HEK293 (cell line): Measurements from ENCODE around the gene NFKBIE.

Source experiments
- GLIS2 ChIP-seq: fragments of 450-650 bp; formaldehyde crosslinking; IDR thresholded peaks from 2 replicates; pipeline ENCODE4 v1.5.1; 2016; ENCODE audit warnings: missing biosample characterization, missing genetic modification characterization
- HOXD13 ChIP-seq: sonication (generic); formaldehyde crosslinking; IDR thresholded peaks from 2 replicates; pipeline ENCODE4 v1.8.0; 2022; ENCODE audit warnings: missing genetic modification reagents, borderline replicate concordance
- KLF8 ChIP-seq: fragments of 450-650 bp; formaldehyde crosslinking; IDR thresholded peaks from 2 replicates; pipeline ENCODE4 v1.5.1; 2016; ENCODE audit warnings: missing biosample characterization, missing genetic modification characterization
- SP3 ChIP-seq: fragments of 450-650 bp; formaldehyde crosslinking; IDR thresholded peaks from 2 replicates; pipeline ENCODE4 v1.5.1; 2016; ENCODE audit warnings: missing biosample characterization, missing genetic modification characterization
- TRIM28 ChIP-seq: IDR thresholded peaks from 2 replicates; pipeline ENCODE4 v1.6.1; 2011; ENCODE audit warnings: low read length, control low read depth, borderline replicate concordance
- ZBTB1 ChIP-seq: fragments of 450-650 bp; formaldehyde crosslinking; IDR thresholded peaks from 2 replicates; pipeline ENCODE4 v1.5.1; 2016; ENCODE audit warnings: missing biosample characterization, missing genetic modification characterization
- ZBTB21 ChIP-seq: fragments of 450-650 bp; formaldehyde crosslinking; IDR thresholded peaks from 2 replicates; pipeline ENCODE4 v1.5.1; 2017; ENCODE audit warnings: missing biosample characterization, missing genetic modification characterization
- ZBTB26 ChIP-seq: fragments of 450-650 bp; formaldehyde crosslinking; optimal IDR thresholded peaks from 2 replicates; pipeline ENCODE3; 2016; ENCODE audit warnings: missing biosample characterization, mild to moderate bottlenecking, missing genetic modification characterization
- ZBTB6 ChIP-seq: fragments of 450-650 bp; formaldehyde crosslinking; IDR thresholded peaks from 2 replicates; pipeline ENCODE4 v1.5.1; 2017; ENCODE audit warnings: missing biosample characterization, missing genetic modification characterization
- ZNF146 ChIP-seq: fragments of 450-650 bp; formaldehyde crosslinking; IDR thresholded peaks from 2 replicates; pipeline ENCODE4 v1.5.1; 2016; ENCODE audit warnings: missing biosample characterization, missing genetic modification characterization
- ZNF157 ChIP-seq: fragments of 450-650 bp; formaldehyde crosslinking; IDR thresholded peaks from 2 replicates; pipeline ENCODE4 v1.5.1; 2016; ENCODE audit warnings: missing biosample characterization, missing genetic modification characterization
- ZNF174 ChIP-seq: fragments of 450-650 bp; formaldehyde crosslinking; IDR thresholded peaks from 2 replicates; pipeline ENCODE4 v1.5.0; 2017; ENCODE audit warnings: missing biosample characterization, mild to moderate bottlenecking, missing genetic modification characterization
- ZNF280C ChIP-seq: fragments of 450-650 bp; formaldehyde crosslinking; IDR thresholded peaks from 2 replicates; pipeline ENCODE4 v1.5.1; 2016; ENCODE audit warnings: missing biosample characterization, missing genetic modification characterization
- ZNF335 ChIP-seq: fragments of 450-650 bp; formaldehyde crosslinking; conservative IDR thresholded peaks from 2 replicates; pipeline ENCODE4 v1.5.1; 2016; ENCODE audit warnings: missing biosample characterization, missing genetic modification characterization
- ZNF341 ChIP-seq: fragments of 450-650 bp; formaldehyde crosslinking; IDR thresholded peaks from 2 replicates; pipeline ENCODE4; 2016; ENCODE audit warnings: low read depth, missing biosample characterization, missing genetic modification characterization
- ZNF366 ChIP-seq: fragments of 450-650 bp; formaldehyde crosslinking; conservative IDR thresholded peaks from 2 replicates; pipeline ENCODE4 v1.5.1; 2016; ENCODE audit warnings: missing biosample characterization, missing genetic modification characterization
- ZNF488 ChIP-seq: fragments of 450-650 bp; formaldehyde crosslinking; IDR thresholded peaks from 2 replicates; pipeline ENCODE4 v1.5.1; 2016; ENCODE audit warnings: missing biosample characterization, missing genetic modification characterization
- ZNF518A ChIP-seq: fragments of 450-650 bp; formaldehyde crosslinking; conservative IDR thresholded peaks from 2 replicates; pipeline ENCODE4 v1.5.1; 2016; ENCODE audit warnings: low read depth, missing biosample characterization, missing genetic modification characterization
- ZNF521 ChIP-seq: fragments of 450-650 bp; formaldehyde crosslinking; IDR thresholded peaks from 2 replicates; pipeline ENCODE4 v1.5.1; 2017; ENCODE audit warnings: missing biosample characterization, mild to moderate bottlenecking, missing genetic modification characterization
- ZNF530 ChIP-seq: fragments of 450-650 bp; formaldehyde crosslinking; IDR thresholded peaks from 2 replicates; pipeline ENCODE4 v1.5.1; 2016; ENCODE audit warnings: low read depth, missing biosample characterization, missing genetic modification characterization
- ZNF555 ChIP-seq: fragments of 450-650 bp; formaldehyde crosslinking; conservative IDR thresholded peaks from 2 replicates; pipeline ENCODE4 v1.5.1; 2017; ENCODE audit warnings: missing biosample characterization, mild to moderate bottlenecking, missing genetic modification characterization, inconsistent platforms
- ZNF596 ChIP-seq: fragments of 450-650 bp; IDR thresholded peaks from 2 replicates; pipeline ENCODE4 v1.5.0; 2018; ENCODE audit warnings: missing biosample characterization, mild to moderate bottlenecking, missing genetic modification characterization, moderate library complexity
- ZNF664 ChIP-seq: fragments of 450-650 bp; formaldehyde crosslinking; IDR thresholded peaks from 2 replicates; pipeline ENCODE4 v1.5.1; 2016; ENCODE audit warnings: missing biosample characterization, missing genetic modification characterization
- ZNF768 ChIP-seq: fragments of 450-650 bp; formaldehyde crosslinking; IDR thresholded peaks from 2 replicates; pipeline ENCODE4 v1.5.1; 2018; ENCODE audit warnings: missing biosample characterization, mild to moderate bottlenecking, missing genetic modification characterization
- ZNF785 ChIP-seq: fragments of 450-650 bp; formaldehyde crosslinking; IDR thresholded peaks from 2 replicates; pipeline ENCODE4 v1.5.1; 2016; ENCODE audit warnings: missing biosample characterization, missing genetic modification characterization
- ZSCAN16 ChIP-seq: fragments of 450-650 bp; formaldehyde crosslinking; IDR thresholded peaks from 2 replicates; pipeline ENCODE4 v1.5.1; 2016; ENCODE audit warnings: missing biosample characterization, missing genetic modification characterization
- ZSCAN5A ChIP-seq: fragments of 450-650 bp; formaldehyde crosslinking; IDR thresholded peaks from 2 replicates; pipeline ENCODE4 v1.5.1; 2016; ENCODE audit warnings: missing biosample characterization, missing genetic modification characterization

Gene NFKBIE

GRCh38 chr6:44223319-44224028 is 41.9 kb downstream of the NFKBIE start, which contains the start of gene SLC29A1 (continued):
- TF ChIP-seq ZBTB1 (tag by site-specific recombination) (no peak), ZNF785 (no peak), SP3 (peak; percentile 46; the same call in 1 of the 2 replicates), ZNF366 (no peak), ZNF335 (tag by site-specific recombination) (no peak; the same call in none of the 2 replicates), ZNF518A (no peak), ZNF530 (tag by site-specific recombination) (no peak), ZNF768 (tag by site-specific recombination) (no peak), ZNF174 (tag by site-specific recombination) (no peak), ZSCAN16 (tag by site-specific recombination) (no peak), TRIM28 (no peak), ZNF341 (tag by site-specific recombination) (no peak), ZNF664 (tag by site-specific recombination) (no peak), HOXD13 (0 out of 2 replicates have a peak, but pooled peaks have one; percentile 10), GLIS2 (peak; percentile 55; the same call in 1 of the 2 replicates), ZNF596 (no peak), ZBTB6 (tag by site-specific recombination) (no peak), ZNF521 (tag by site-specific recombination) (no peak), ZBTB21 (tag by site-specific recombination) (no peak; the same call in 1 of the 2 replicates), ZNF157 (tag by site-specific recombination) (no peak), KLF8 (peak; percentile 83; the same call in 1 of the 2 replicates), ZNF488 (no peak), ZNF146 (no peak), ZNF280C (tag by site-specific recombination) (no peak), ZSCAN5A (tag by site-specific recombination) (no peak), ZBTB26 (tag by site-specific recombination) (peak; percentile 82), ZNF555 (no peak)
